ENCODE results near the gene SRPK3.

SRPK3 gene

DNA sequence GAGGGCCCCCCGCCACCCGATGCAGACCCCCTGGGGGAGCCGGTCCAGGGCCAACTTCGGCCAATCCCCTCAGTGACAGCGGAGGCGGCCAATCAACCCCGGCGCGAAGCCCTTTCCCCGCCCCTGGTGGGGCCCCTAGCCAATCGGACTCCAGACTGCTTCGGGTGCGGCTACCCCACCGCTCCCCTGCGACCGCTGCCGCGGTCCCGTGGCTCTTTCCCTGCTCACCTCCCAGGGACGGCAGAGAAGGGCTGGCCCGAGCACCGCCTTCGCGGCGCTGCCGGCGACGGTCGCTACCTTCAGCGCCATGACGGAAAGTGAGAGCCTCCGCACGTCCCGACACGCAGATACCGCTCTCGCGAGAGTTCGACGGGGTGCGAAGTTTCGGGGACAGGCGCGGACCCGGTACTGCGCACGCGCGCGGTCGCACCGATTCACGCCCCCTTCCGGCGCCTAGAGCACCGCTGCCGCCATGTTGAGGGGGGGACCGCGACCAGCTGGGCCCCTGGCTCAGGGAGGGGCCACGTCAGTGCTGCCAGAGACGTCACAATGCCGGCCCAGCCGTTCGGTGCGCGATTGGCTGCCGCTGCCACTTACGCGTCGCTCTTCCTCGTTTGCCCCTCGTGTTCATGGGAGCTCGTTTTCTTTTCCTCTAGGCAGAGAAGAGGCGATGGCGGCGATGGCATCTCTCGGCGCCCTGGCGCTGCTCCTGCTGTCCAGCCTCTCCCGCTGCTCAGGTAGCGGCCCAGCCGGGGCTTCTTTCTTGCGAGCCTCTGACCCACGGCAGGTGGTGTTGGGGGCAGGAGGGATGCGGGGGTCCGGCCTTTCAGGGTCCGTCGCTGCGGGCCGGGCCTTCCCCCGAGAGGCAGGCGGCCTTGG lies 13.4 kb downstream of the SRPK3 start, which contains the start of the genes IDH3G and SSR4:
Gene IDH3G, minus strand, starts transcription at position 358 of the 879 bp plus-strand sequence. Its CDS starts 49 bp downstream, at position 309.
Gene SSR4, plus strand, starts transcription at position 651 of the 879 bp plus-strand sequence. Its CDS starts 20 bp downstream, at position 671.
- Histone ChIP-seq H3K4me1 (ENCODE audit: insufficient read depth, insufficient read length) (peaks cover 2% of the 10 kb centered on the region), H3K4me3 (ENCODE audit: insufficient read length, low read depth) (peak within 1 kb of the TSS; percentile 71), H3K36me3 (ENCODE audit: insufficient read depth, insufficient read length, low read length) (peaks cover 58% of the 10 kb centered on the region), H3K9ac (ENCODE audit: insufficient read length, low read depth) (peak within 1 kb of the TSS; percentile 89), H3K9me3 (ENCODE audit: insufficient read depth, low read length) (no peaks in the 10 kb centered on the region), H3K27me3 (ENCODE audit: insufficient read depth, insufficient read length) (no peaks in the 10 kb centered on the region)
- TF ChIP-seq YY1 (IDR thresholded peaks at IDR 0.05; ENCODE audit: insufficient read depth, insufficient read length) (peak; percentile 55), SUZ12 (IDR thresholded peaks at IDR 0.05; ENCODE audit: extremely low read depth, insufficient read depth, insufficient read length) (no peak)
- peak; percentile 68 for DNase-seq (ENCODE audit: low read depth, low spot score)

DNA sequence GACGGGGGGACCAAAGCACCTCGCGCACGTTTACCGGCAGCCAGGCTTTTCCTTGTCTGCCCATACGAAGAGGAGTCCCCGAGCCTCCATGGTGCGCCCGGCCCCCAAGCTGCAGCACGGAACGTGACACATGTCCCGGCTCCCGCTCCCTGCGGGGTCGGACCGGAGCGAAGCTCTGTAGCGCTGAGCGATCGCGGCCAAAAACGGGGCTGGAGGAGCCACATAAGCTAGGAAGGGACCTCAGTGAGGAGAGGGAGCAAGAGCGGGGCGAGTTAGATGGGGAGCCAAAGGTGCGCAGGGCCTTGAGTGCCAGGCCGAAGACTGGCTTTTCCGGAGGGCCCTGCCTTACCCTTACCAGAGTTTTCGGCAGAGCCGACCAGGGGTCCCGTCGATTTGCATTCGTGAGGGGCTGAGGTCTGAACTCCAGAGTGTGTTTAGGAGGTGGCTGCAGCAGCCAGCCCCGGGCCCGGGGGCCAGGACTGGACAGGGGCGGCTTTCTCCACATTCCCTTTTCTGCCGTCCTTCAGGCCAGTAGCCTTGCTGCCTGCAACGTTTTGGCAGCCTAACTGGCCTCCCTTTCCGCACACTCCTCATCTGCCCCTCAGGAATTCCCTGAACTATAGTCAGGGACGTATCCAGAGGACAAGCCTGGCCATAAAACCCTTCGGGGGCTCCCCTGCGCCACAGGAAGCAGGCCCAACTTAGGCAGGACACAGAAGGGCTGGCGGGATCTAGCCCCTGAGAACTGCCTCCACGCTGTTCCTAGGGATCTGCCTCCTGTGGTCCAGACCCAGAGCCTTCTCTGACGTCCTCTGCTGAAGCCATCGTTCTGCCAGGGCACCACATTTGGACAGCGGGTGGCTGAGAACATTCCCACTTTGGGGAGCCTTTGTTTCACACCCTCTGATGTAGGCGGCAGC lies 14.3 kb downstream of the SRPK3 start:
- TF ChIP-seq SUZ12 (IDR thresholded peaks at IDR 0.05; ENCODE audit: extremely low read depth, insufficient read depth, insufficient read length) (no peak), ZNF274 (IDR thresholded peaks at IDR 0.05; ENCODE audit: low read depth, low read length) (no peak), YY1 (IDR thresholded peaks at IDR 0.05; ENCODE audit: insufficient read depth, insufficient read length) (no peak)
- peak overlapping the region; percentile 89 for H3K9ac ChIP-seq (ENCODE audit: insufficient read length, low read depth)
- H3K36me3 ChIP-seq (ENCODE audit: insufficient read depth, insufficient read length, low read length), result peaks cover 55% of the 10 kb centered on the region
- H3K9me3 ChIP-seq (ENCODE audit: insufficient read depth, low read length), result no peaks in the 10 kb centered on the region
- peak overlapping the region; percentile 71 for H3K4me3 ChIP-seq (ENCODE audit: insufficient read length, low read depth)
- no peak for DNase-seq (ENCODE audit: low read depth, low spot score)
- no peaks in the 10 kb centered on the region for H3K27me3 ChIP-seq (ENCODE audit: insufficient read depth, insufficient read length)
- peaks cover 2% of the 10 kb centered on the region for H3K4me1 ChIP-seq (ENCODE audit: insufficient read depth, insufficient read length)

GRCh38 chrX:153797415-153798015 lies 16.7 kb downstream of the SRPK3 start:
- Histone ChIP-seq H3K27me3 (ENCODE audit: insufficient read depth, insufficient read length) (no peaks in the 10 kb centered on the region), H3K9ac (ENCODE audit: insufficient read length, low read depth) (no peak overlapping the region), H3K4me3 (ENCODE audit: insufficient read length, low read depth) (no peak overlapping the region), H3K36me3 (ENCODE audit: insufficient read depth, insufficient read length, low read length) (peaks cover 42% of the 10 kb centered on the region), H3K4me1 (ENCODE audit: insufficient read depth, insufficient read length) (peaks cover 2% of the 10 kb centered on the region), H3K9me3 (ENCODE audit: insufficient read depth, low read length) (no peaks in the 10 kb centered on the region)
- no peak for TF ChIP-seq ZNF274 (IDR thresholded peaks at IDR 0.05; ENCODE audit: low read depth, low read length)
- no peak for TF ChIP-seq YY1 (IDR thresholded peaks at IDR 0.05; ENCODE audit: insufficient read depth, insufficient read length)
- TF ChIP-seq SUZ12 (IDR thresholded peaks at IDR 0.05; ENCODE audit: extremely low read depth, insufficient read depth, insufficient read length), result no peak
- no peak for DNase-seq (ENCODE audit: low read depth, low spot score)

- no peak for DNase-seq (ENCODE audit: low read depth, low spot score)
- Histone ChIP-seq H3K4me3 (ENCODE audit: insufficient read length, low read depth) (no peak overlapping the region), H3K36me3 (ENCODE audit: insufficient read depth, insufficient read length, low read length) (peaks cover 38% of the 10 kb centered on the region), H3K27me3 (ENCODE audit: insufficient read depth, insufficient read length) (no peaks in the 10 kb centered on the region), H3K9me3 (ENCODE audit: insufficient read depth, low read length) (no peaks in the 10 kb centered on the region), H3K4me1 (ENCODE audit: insufficient read depth, insufficient read length) (peaks cover 2% of the 10 kb centered on the region), H3K9ac (ENCODE audit: insufficient read length, low read depth) (no peak overlapping the region)
- TF ChIP-seq ZNF274 (IDR thresholded peaks at IDR 0.05; ENCODE audit: low read depth, low read length), result no peak
- no peak for TF ChIP-seq YY1 (IDR thresholded peaks at IDR 0.05; ENCODE audit: insufficient read depth, insufficient read length)
- no peak for TF ChIP-seq SUZ12 (IDR thresholded peaks at IDR 0.05; ENCODE audit: extremely low read depth, insufficient read depth, insufficient read length)
These were observed 18.5 kb downstream of the SRPK3 start for GRCh38 chrX:153799326-153799725.

- TF ChIP-seq SUZ12 (IDR thresholded peaks at IDR 0.05; ENCODE audit: extremely low read depth, insufficient read depth, insufficient read length) (no peak), YY1 (IDR thresholded peaks at IDR 0.05; ENCODE audit: insufficient read depth, insufficient read length) (no peak), ZNF274 (IDR thresholded peaks at IDR 0.05; ENCODE audit: low read depth, low read length) (no peak)
- no peaks in the 10 kb centered on the region for H3K9me3 ChIP-seq (ENCODE audit: insufficient read depth, low read length)
- H3K9ac ChIP-seq (ENCODE audit: insufficient read length, low read depth), result no peak overlapping the region
- no peak overlapping the region for H3K4me3 ChIP-seq (ENCODE audit: insufficient read length, low read depth)
- peaks cover 38% of the 10 kb centered on the region for H3K36me3 ChIP-seq (ENCODE audit: insufficient read depth, insufficient read length, low read length)
- no peaks in the 10 kb centered on the region for H3K27me3 ChIP-seq (ENCODE audit: insufficient read depth, insufficient read length)
- peaks cover 2% of the 10 kb centered on the region for H3K4me1 ChIP-seq (ENCODE audit: insufficient read depth, insufficient read length)
- DNase-seq (ENCODE audit: low read depth, low spot score), result no peak
These were observed 19.4 kb downstream of the SRPK3 start for GRCh38 chrX:153800177-153800722.

- no peaks in the 10 kb centered on the region for H3K9me3 ChIP-seq (ENCODE audit: insufficient read depth, low read length)
- TF ChIP-seq SUZ12 (IDR thresholded peaks at IDR 0.05; ENCODE audit: extremely low read depth, insufficient read depth, insufficient read length), result no peak
- TF ChIP-seq YY1 (IDR thresholded peaks at IDR 0.05; ENCODE audit: insufficient read depth, insufficient read length), result no peak
- TF ChIP-seq ZNF274 (IDR thresholded peaks at IDR 0.05; ENCODE audit: low read depth, low read length), result no peak
These were observed 19.9 kb downstream of the SRPK3 start for GRCh38 chrX:153800746-153801145.

More at GRCh38 chrX:153800746-153801145, 19.9 kb downstream of the SRPK3 start:
- Histone ChIP-seq H3K4me3 (ENCODE audit: insufficient read length, low read depth) (no peak overlapping the region), H3K36me3 (ENCODE audit: insufficient read depth, insufficient read length, low read length) (peaks cover 35% of the 10 kb centered on the region), H3K4me1 (ENCODE audit: insufficient read depth, insufficient read length) (peaks cover 2% of the 10 kb centered on the region), H3K27me3 (ENCODE audit: insufficient read depth, insufficient read length) (no peaks in the 10 kb centered on the region), H3K9ac (ENCODE audit: insufficient read length, low read depth) (no peak overlapping the region)
- no peak for DNase-seq (ENCODE audit: low read depth, low spot score)

Measured in NT2/D1 (cell line).